ENCODE results near the gene C1QTNF1.

DNA sequence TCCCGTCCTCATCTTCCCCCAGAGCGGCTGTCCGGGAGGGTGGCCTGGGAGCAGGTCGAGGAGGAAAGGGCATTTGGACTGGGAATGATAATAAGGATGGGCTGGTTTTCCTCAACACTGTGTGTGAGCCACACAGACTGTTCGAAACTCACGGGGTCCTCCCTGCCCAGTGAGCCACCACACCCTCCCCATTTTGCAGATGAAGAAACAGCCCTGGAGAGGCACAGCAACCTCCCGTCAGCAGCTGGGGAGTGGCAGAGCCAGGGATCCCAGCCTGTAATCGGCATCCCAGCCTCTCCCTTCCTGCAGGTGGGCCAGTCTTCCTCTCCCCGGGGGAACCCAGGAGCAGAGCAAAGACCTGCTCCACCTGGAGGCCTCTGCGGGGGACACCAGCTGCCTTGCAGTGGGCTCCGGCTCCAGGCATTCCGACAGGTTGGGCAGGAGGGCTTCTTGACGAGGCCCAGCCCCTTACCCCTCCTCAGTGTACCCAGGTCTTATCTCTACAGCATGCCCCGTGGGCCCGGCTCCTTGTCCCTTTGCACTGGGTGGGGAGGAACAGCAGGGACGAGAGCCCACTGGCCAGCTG is 74.4 kb downstream of the C1QTNF1 start:
- TF ChIP-seq POLR2A (IDR thresholded peaks at IDR 0.05; ENCODE audit: low read depth, low read length): no peak
- TF ChIP-seq POLR2AphosphoS5 (IDR thresholded peaks at IDR 0.05; ENCODE audit: low read depth, low read length): no peak
- no peak for TF ChIP-seq TAF1 (IDR thresholded peaks at IDR 0.05; ENCODE audit: low read depth, low read length)

Data from GM12891 (cell line).